MM.1S (cell line): Measurements from ENCODE around the gene NPW.
A peak's percentile ranks its signal among the peaks of the same experiment; 100 is the strongest.

Experiments used
- DNase-seq: peaks from one replicate; pipeline ENCODE4 v3.0.0-alpha.2; 2015
- H2AFZ ChIP-seq: fragments of 300-600 bp; sonication (generic); 2 replicates; pipeline ENCODE4 v1.6.0; 2016; ENCODE audit warnings: antibody characterized with exemption, low read length
- H3F3A ChIP-seq: fragments of 300-600 bp; sonication (generic); 2 replicates; pipeline ENCODE4 v1.6.1; 2016; ENCODE audit warnings: mild to moderate bottlenecking, antibody characterized with exemption, low read length, moderate library complexity, mixed read lengths; ENCODE audit not compliant: insufficient read depth
- H3K27ac ChIP-seq: fragments of 300-600 bp; sonication (generic); 2 replicates; pipeline ENCODE4 v1.5.1; 2016; ENCODE audit warnings: mild to moderate bottlenecking, low read length
- H3K27me3 ChIP-seq: fragments of 300-600 bp; sonication (generic); replicated peaks from 2 replicates; pipeline ENCODE4 v1.6.0; 2016; ENCODE audit warnings: low read length; ENCODE audit not compliant: insufficient read depth
- H3K36me3 ChIP-seq: fragments of 300-600 bp; sonication (generic); replicated peaks from 2 replicates; pipeline ENCODE4 v1.6.1; 2016; ENCODE audit warnings: mild to moderate bottlenecking, low read length, mixed read lengths; ENCODE audit not compliant: insufficient read depth
- H3K4me1 ChIP-seq: fragments of 300-600 bp; sonication (generic); 2 replicates; pipeline ENCODE4 v1.6.1; 2016; ENCODE audit warnings: low read length, mixed read lengths
- H3K4me2 ChIP-seq: fragments of 300-600 bp; sonication (generic); 2 replicates; pipeline ENCODE4 v1.6.0; 2016; ENCODE audit warnings: low read depth, low read length
- H3K4me3 ChIP-seq: fragments of 300-600 bp; sonication (generic); 2 replicates; pipeline ENCODE4 v1.5.1; 2016; ENCODE audit warnings: low read length, mixed read lengths
- H3K79me2 ChIP-seq: fragments of 300-600 bp; sonication (generic); 2 replicates; pipeline ENCODE4 v1.6.1; 2016; ENCODE audit warnings: mixed run types, low read length, mixed read lengths
- H3K9ac ChIP-seq: fragments of 300-600 bp; sonication (generic); 2 replicates; pipeline ENCODE4 v1.6.1; 2016; ENCODE audit warnings: low read length, mixed read lengths
- H3K9me2 ChIP-seq: fragments of 300-600 bp; sonication (generic); replicated peaks from 2 replicates; pipeline ENCODE4 v1.6.1; 2016; ENCODE audit warnings: mild to moderate bottlenecking, low read length, mixed read lengths; ENCODE audit not compliant: insufficient read depth
- H3K9me3 ChIP-seq: fragments of 300-600 bp; sonication (generic); replicated peaks from 2 replicates; pipeline ENCODE4 v1.6.1; 2016; ENCODE audit warnings: mild to moderate bottlenecking, low read length, mixed read lengths; ENCODE audit not compliant: insufficient read depth
- H4K20me1 ChIP-seq: fragments of 300-600 bp; sonication (generic); 2 replicates; pipeline ENCODE4 v1.6.1; 2016; ENCODE audit warnings: mild to moderate bottlenecking, low read length, moderate library complexity, mixed read lengths; ENCODE audit not compliant: insufficient read depth
- EZH2 ChIP-seq: fragments of 300-600 bp; sonication (generic); optimal IDR thresholded peaks from 2 replicates; pipeline ENCODE3; 2017; ENCODE audit warnings: low read depth, mild to moderate bottlenecking, antibody characterized with exemption, low read length, mixed read lengths
- EZH2phosphoT487 ChIP-seq: fragments of 300-600 bp; sonication (generic); IDR thresholded peaks from 2 replicates; pipeline ENCODE4 v1.6.1; 2018; ENCODE audit warnings: antibody characterized with exemption, low read length
- TF ChIP-seq, protein P1 (sequence below): fragments of 300-600 bp; sonication (generic); IDR thresholded peaks from 2 replicates; pipeline ENCODE4 v1.5.1; 2016; ENCODE audit warnings: antibody characterized with exemption, low read length, mixed read lengths

The NPW gene

DNA sequence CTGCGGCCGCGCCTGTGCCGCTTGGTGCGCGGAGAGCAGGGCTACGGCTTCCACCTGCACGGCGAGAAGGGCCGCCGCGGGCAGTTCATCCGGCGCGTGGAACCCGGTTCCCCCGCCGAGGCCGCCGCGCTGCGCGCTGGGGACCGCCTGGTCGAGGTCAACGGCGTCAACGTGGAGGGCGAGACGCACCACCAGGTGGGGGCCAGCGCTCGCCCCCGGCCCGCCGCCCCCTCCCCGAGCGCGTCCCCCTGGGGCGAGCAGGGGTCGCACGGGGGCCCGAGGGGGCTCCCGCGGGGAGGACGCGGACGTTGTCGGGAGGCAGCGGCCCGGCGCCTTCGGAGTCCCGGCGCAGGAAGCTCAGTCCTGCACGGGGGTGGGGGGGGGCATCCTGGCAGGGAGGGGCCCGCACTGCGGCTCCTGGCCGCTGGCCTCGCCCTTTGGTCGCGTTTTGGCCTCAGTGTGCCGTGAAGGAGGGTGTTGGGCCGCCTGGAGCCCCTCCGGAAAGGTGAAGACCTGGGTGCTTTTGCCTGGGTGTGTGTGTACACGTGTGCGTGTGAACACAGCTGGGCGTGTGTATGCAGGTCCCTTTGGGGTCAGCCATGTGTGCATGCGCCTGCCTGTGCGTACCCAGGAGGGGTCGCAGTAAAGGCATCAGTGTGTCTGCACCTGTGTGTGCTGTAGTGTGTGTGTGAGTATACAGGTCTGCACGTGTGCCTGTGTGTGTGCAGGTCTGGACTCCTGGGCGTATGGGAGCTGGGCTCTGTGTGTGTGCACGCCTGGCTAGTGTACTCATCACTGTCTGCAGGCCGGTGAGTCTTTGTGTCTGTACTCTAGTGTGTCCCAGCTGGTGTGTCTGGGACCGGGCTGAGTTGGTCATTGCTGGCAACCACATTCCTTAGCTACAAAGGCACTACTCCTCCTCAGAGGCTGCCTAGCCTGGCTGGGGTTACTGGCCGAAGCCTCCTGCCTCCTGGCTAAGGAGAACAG lies 7.7 kb downstream of the NPW start:
- H4K20me1 ChIP-seq: no peaks in the 10 kb centered on the region
- no peak for TF ChIP-seq EZH2
- no peak for TF ChIP-seq EZH2phosphoT487
- TF ChIP-seq, protein P1, sequence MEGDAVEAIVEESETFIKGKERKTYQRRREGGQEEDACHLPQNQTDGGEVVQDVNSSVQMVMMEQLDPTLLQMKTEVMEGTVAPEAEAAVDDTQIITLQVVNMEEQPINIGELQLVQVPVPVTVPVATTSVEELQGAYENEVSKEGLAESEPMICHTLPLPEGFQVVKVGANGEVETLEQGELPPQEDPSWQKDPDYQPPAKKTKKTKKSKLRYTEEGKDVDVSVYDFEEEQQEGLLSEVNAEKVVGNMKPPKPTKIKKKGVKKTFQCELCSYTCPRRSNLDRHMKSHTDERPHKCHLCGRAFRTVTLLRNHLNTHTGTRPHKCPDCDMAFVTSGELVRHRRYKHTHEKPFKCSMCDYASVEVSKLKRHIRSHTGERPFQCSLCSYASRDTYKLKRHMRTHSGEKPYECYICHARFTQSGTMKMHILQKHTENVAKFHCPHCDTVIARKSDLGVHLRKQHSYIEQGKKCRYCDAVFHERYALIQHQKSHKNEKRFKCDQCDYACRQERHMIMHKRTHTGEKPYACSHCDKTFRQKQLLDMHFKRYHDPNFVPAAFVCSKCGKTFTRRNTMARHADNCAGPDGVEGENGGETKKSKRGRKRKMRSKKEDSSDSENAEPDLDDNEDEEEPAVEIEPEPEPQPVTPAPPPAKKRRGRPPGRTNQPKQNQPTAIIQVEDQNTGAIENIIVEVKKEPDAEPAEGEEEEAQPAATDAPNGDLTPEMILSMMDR: no peak
- H3F3A ChIP-seq: no peaks in the 10 kb centered on the region; the same call in 1 of the 2 replicates
- peak overlapping the region; percentile 34; the same call in 1 of the 2 replicates for H3K4me3 ChIP-seq
- no peak overlapping the region for H3K27ac ChIP-seq
- H3K4me2 ChIP-seq: peak overlapping the region; percentile 62; the same call in 1 of the 2 replicates
- peaks cover 8% of the 10 kb centered on the region; the same call in 1 of the 2 replicates for H3K4me1 ChIP-seq
- peak; percentile 7 for DNase-seq
- H3K79me2 ChIP-seq: no peaks in the 10 kb centered on the region
- peaks cover 39% of the 10 kb centered on the region for H3K27me3 ChIP-seq
- no peak overlapping the region for H3K9ac ChIP-seq
- no peak overlapping the region for H2AFZ ChIP-seq
- no peaks in the 10 kb centered on the region for H3K9me2 ChIP-seq
- H3K36me3 ChIP-seq: no peaks in the 10 kb centered on the region
- no peaks in the 10 kb centered on the region for H3K9me3 ChIP-seq

DNA sequence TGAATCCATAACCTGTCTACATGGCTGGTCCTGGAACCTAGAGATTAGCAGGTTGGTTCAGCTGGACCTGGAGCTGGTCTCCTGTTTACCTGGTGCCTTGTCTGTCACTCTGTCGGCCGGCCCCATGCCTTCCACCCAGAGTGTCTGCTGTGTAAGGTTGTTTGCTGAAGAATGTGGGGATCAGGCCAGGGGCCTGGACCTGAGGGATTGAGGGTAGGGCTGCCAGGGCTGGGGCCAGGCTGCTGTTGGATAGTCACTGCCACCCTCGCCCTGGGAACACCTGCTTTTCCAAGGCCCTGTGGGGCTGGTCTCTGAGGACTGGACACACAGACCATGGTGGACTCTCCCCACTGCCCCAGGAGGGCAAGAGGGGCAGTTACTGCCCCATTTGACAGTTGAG lies 8.6 kb downstream of the NPW start:
- peaks cover 39% of the 10 kb centered on the region for H3K27me3 ChIP-seq
- no peak overlapping the region for H3K27ac ChIP-seq
- peaks cover 8% of the 10 kb centered on the region; the same call in 1 of the 2 replicates for H3K4me1 ChIP-seq

DNA sequence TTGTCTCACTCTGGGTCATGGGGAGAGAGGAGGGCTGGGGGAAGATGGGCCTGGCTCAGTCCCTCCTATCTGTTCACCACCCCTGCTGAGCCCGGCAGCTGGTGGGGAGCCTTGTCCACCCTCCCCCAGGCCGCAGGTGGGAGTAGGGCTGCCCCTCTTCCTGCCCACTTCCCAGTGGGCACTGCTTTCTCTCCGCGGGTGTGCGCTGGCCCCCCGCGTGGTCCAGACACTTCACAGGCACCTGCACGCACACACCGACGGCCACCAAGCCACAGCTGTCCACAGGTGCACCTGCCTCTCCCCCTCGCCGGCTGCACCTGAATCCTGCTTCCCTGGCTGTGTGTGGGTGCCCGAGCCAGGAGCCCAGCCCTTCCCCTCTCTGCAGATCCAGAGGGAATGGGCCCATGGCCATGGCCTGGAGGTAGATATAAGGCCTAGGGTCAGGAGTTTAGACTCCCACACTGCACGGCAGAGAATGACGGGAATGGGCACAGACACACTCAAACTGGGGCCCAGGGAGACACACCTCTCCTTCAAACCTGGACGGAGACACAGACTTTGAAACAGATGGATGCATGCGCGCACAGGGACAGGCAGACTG lies 9.1 kb downstream of the NPW start:
- H3K4me3 ChIP-seq: no peak overlapping the region

More for the DNA sequence above, 8.6 kb downstream of the NPW start:
- no peaks in the 10 kb centered on the region for H4K20me1 ChIP-seq
- no peak overlapping the region for H3K4me2 ChIP-seq
- TF ChIP-seq EZH2 (no peak), EZH2phosphoT487 (no peak)
- TF ChIP-seq, protein P1: no peak
- DNase-seq: peak; percentile 5
- no peaks in the 10 kb centered on the region for H3K9me2 ChIP-seq
- H3K4me3 ChIP-seq: no peak overlapping the region
- H3K36me3 ChIP-seq: no peaks in the 10 kb centered on the region
- no peaks in the 10 kb centered on the region; the same call in 1 of the 2 replicates for H3F3A ChIP-seq
- H2AFZ ChIP-seq: no peak overlapping the region
- no peaks in the 10 kb centered on the region for H3K79me2 ChIP-seq
- no peaks in the 10 kb centered on the region for H3K9me3 ChIP-seq
- no peak overlapping the region for H3K9ac ChIP-seq

More for the DNA sequence above, 9.1 kb downstream of the NPW start:
- peaks cover 4% of the 10 kb centered on the region; the same call in 1 of the 2 replicates for H3K4me1 ChIP-seq
- no peak overlapping the region for H2AFZ ChIP-seq
- H3K79me2 ChIP-seq: no peaks in the 10 kb centered on the region
- H3K4me2 ChIP-seq: no peak overlapping the region
- no peak for DNase-seq
- H3K9me3 ChIP-seq: no peaks in the 10 kb centered on the region
- H3K27me3 ChIP-seq: peaks cover 40% of the 10 kb centered on the region
- TF ChIP-seq EZH2phosphoT487 (no peak), EZH2 (no peak)
- TF ChIP-seq, protein P1: no peak
- no peaks in the 10 kb centered on the region for H4K20me1 ChIP-seq
- H3K36me3 ChIP-seq: no peaks in the 10 kb centered on the region
- H3K9ac ChIP-seq: no peak overlapping the region
- H3F3A ChIP-seq: no peaks in the 10 kb centered on the region; the same call in 1 of the 2 replicates
- H3K9me2 ChIP-seq: no peaks in the 10 kb centered on the region
- H3K27ac ChIP-seq: no peak overlapping the region
